Testis (tissue), 3 donors: Measurements from ENCODE around the gene SCARB1. TPM values are rescaled to one million over a fixed set of nuclear protein-coding genes. Genes with fewer than 3 reads are reported as not detected.

Experiments used
- DNase-seq: peaks from one replicate; pipeline ENCODE4 v3.0.0-alpha.2; 2019
- H3K27ac ChIP-seq, 2 donors: fragments of 200-600 bp; sonication (generic); one replicate each; pipeline ENCODE4 v1.5.1; 2019
- H3K27me3 ChIP-seq: fragments of 200-600 bp; sonication (generic); one replicate; pipeline ENCODE4 v1.5.1; 2019
- H3K36me3 ChIP-seq: fragments of 200-600 bp; sonication (generic); one replicate; pipeline ENCODE4 v1.5.1; 2017; ENCODE audit warnings: low read depth; ENCODE audit errors: missing control alignments
- H3K4me1 ChIP-seq: fragments of 200-600 bp; sonication (generic); one replicate; pipeline ENCODE4 v1.5.1; 2019
- H3K4me3 ChIP-seq, 2 donors: fragments of 200-600 bp; sonication (generic); one replicate each; pipeline ENCODE4 v1.5.1; 2017 to 2019
- H3K9me3 ChIP-seq: fragments of 200-600 bp; sonication (generic); one replicate; pipeline ENCODE4 v1.5.1; 2017
- CTCF ChIP-seq, 3 experiments: fragments of 450-650 bp in 2 of 3; fragments of 200-600 bp in 1 of 3; sonication (generic) in 1 of 3; IDR thresholded peaks; one replicate each; pipeline ENCODE4 v1.5.1; 2016 to 2019; ENCODE audit warnings: antibody characterized with exemption in 3 of 3, mild to moderate bottlenecking in 2 of 3, moderate library complexity in 1 of 3
- POLR2A ChIP-seq: fragments of 450-650 bp; IDR thresholded peaks from one replicate; pipeline ENCODE4 v1.6.1; 2017; ENCODE audit warnings: antibody characterized with exemption, mild to moderate bottlenecking, moderate library complexity
- WGBS, 2 donors: methylation state at CpG; one replicate each; pipeline ENCODE4 v1.1.5; 2018; 5-methylcytosine and 5-hydroxymethylcytosine counted together
- intact Hi-C: fragments of 100-400 bp; cut with DNase I; formaldehyde crosslinking; loops from one replicate; pipeline ENCODE4 v1.15.1; 2023; ENCODE audit warnings: low total_unique reads
- polyA plus RNA-seq: library from polyadenylated mRNA; stranded (reverse); fragments of 350-450 nt; fragmentation: Illumina TruSeq; extraction: RNeasy Lipid Tissue Mini Kit (QIAGEN cat#74804); gene quantifications from one replicate; pipeline ENCODE4 v1.2.3, GENCODE V29; 2014; ENCODE audit warnings: low read depth, low replicate concordance; ENCODE audit not compliant: insufficient read depth
- total RNA-seq, 2 donors: library from RNA; depleted of rRNA; stranded (reverse); fragments of >200 nt; gene quantifications; one replicate each; pipeline ENCODE4 v1.2.3, GENCODE V29; 2016

SCARB1 gene
- total and polyA plus RNA-seq, 3 donors from 2014 or later = 46.9 to 116 (median 73.6) TPM

- intact Hi-C loops = no loop called here
- peak overlapping the region; percentile 71 to 79 for H3K4me3 ChIP-seq
- H3K27ac ChIP-seq = peak overlapping the region in 1 of 2 donors; percentile 73
- 6 to 12% methylated on average over 7 to 22 of the region's 22 CpGs for WGBS, 2 donors
- H3K9me3 ChIP-seq = no peaks in the 10 kb centered on the region
- no peak for TF ChIP-seq CTCF (IDR thresholded peaks at IDR 0.05)
- no peak for TF ChIP-seq POLR2A
- peak; percentile 60 for DNase-seq
- peaks cover 12% of the 10 kb centered on the region for H3K4me1 ChIP-seq
- H3K27me3 ChIP-seq = no peaks in the 10 kb centered on the region
- H3K36me3 ChIP-seq = no peaks in the 10 kb centered on the region
These were observed 772 bp downstream of the SCARB1 start for GRCh38 chr12:124862768-124863415.

- no peak for DNase-seq
- no peaks in the 10 kb centered on the region for H3K9me3 ChIP-seq
- H3K27ac ChIP-seq = peak overlapping the region in 1 of 2 donors; percentile 19
- H3K4me1 ChIP-seq = peaks cover 12% of the 10 kb centered on the region
- H3K36me3 ChIP-seq = no peaks in the 10 kb centered on the region
- TF ChIP-seq POLR2A (no peak), CTCF (IDR thresholded peaks at IDR 0.05) (no peak)
- 61 to 67% methylated on average over 8 of the region's 8 CpGs for WGBS, 2 donors
- intact Hi-C loops = no loop called here
- H3K27me3 ChIP-seq = no peaks in the 10 kb centered on the region
- no peak overlapping the region for H3K4me3 ChIP-seq
These were observed 1.6 kb downstream of the SCARB1 start for GRCh38 chr12:124861898-124862676.

GRCh38 chr12:124861492-124861891 lies 2.2 kb downstream of the SCARB1 start:
- no peaks in the 10 kb centered on the region for H3K36me3 ChIP-seq
- no peak overlapping the region for H3K4me3 ChIP-seq
- 35 to 39% methylated on average over 9 of the region's 9 CpGs for WGBS, 2 donors
- no peaks in the 10 kb centered on the region for H3K9me3 ChIP-seq
- intact Hi-C loops = no loop called here
- H3K4me1 ChIP-seq = peaks cover 16% of the 10 kb centered on the region
- peak; percentile 85 for DNase-seq
- H3K27ac ChIP-seq = peak overlapping the region in 1 of 2 donors; percentile 19
- TF ChIP-seq POLR2A = no peak
- H3K27me3 ChIP-seq = no peaks in the 10 kb centered on the region

GRCh38 chr12:124857921-124858461 lies 5.7 kb downstream of the SCARB1 start:
- H3K9me3 ChIP-seq = no peaks in the 10 kb centered on the region
- no peaks in the 10 kb centered on the region for H3K27me3 ChIP-seq
- no peaks in the 10 kb centered on the region for H3K36me3 ChIP-seq
- TF ChIP-seq CTCF (IDR thresholded peaks at IDR 0.05) (no peak), POLR2A (no peak)
- H3K4me3 ChIP-seq = no peak overlapping the region
- no peak overlapping the region for H3K27ac ChIP-seq
- intact Hi-C loops = no loop called here
- H3K4me1 ChIP-seq = peaks cover 42% of the 10 kb centered on the region
- DNase-seq = no peak
- 83 to 91% methylated on average over 11 of the region's 11 CpGs for WGBS, 2 donors

- Histone ChIP-seq H3K9me3 (no peaks in the 10 kb centered on the region), H3K4me1 (peaks cover 38% of the 10 kb centered on the region), H3K4me3 (no peak overlapping the region), H3K27me3 (no peaks in the 10 kb centered on the region), H3K27ac (peak overlapping the region; percentile 26 to 89), H3K36me3 (no peaks in the 10 kb centered on the region)
- WGBS, 2 donors = 81 to 85% methylated on average over 9 to 14 of the region's 14 CpGs
- no peak for DNase-seq
- intact Hi-C loops = no loop called here
- no peak for TF ChIP-seq CTCF (IDR thresholded peaks at IDR 0.05)
- no peak for TF ChIP-seq POLR2A
These were observed 6.9 kb downstream of the SCARB1 start for GRCh38 chr12:124856842-124857178.
